HepG2 (cell line): ENCODE data around the gene PSMD5.

Source experiments
- ADNP ChIP-seq: sonication (generic); formaldehyde crosslinking; IDR thresholded peaks from 2 replicates; pipeline ENCODE4 v1.4.0; 2020; ENCODE audit warnings: missing genetic modification reagents
- MXD4 ChIP-seq: IDR thresholded peaks from 2 replicates; pipeline ENCODE4 v1.6.1; 2016; ENCODE audit warnings: mild to moderate bottlenecking, missing biosample characterization, missing genetic modification reagents
- YEATS4 ChIP-seq: sonication (generic); formaldehyde crosslinking; IDR thresholded peaks from 2 replicates; pipeline ENCODE4 v1.4.0; 2020; ENCODE audit warnings: missing genetic modification reagents, borderline replicate concordance
- ZNF224 ChIP-seq: sonication (generic); formaldehyde crosslinking; IDR thresholded peaks from 2 replicates; pipeline ENCODE4 v1.5.0; 2020; ENCODE audit warnings: mild to moderate bottlenecking, missing genetic modification reagents
- TF ChIP-seq, protein P1 (sequence below): sonication (generic); formaldehyde crosslinking; IDR thresholded peaks from 2 replicates; pipeline ENCODE4 v1.4.0; 2020; ENCODE audit warnings: mild to moderate bottlenecking, missing genetic modification reagents

DNA sequence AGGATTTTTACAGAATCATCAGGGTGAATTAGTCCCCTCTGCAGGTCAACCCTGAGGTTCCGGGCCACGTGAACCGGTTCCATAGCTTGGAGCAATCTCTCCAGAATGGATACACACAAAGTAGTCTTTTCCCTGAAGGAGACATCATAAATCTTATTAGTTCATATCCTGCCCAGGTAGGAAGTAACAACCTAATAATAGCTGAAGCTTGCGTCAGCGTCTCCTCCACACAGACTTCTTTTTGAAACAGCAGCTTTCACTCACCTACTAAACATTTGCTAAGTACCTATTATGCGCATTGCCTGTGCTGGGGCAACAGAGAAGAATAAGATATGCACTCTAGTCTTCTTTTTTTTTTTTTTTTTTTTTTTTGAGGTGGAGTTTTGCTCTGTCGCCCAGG lies 9.4 kb downstream of the PSMD5 start:
- TF ChIP-seq ZNF224 (CRISPR knock-in tag): no peak
- TF ChIP-seq ADNP (CRISPR knock-in tag): no peak
- TF ChIP-seq MXD4 (CRISPR knock-in tag): no peak
- TF ChIP-seq, protein P1, sequence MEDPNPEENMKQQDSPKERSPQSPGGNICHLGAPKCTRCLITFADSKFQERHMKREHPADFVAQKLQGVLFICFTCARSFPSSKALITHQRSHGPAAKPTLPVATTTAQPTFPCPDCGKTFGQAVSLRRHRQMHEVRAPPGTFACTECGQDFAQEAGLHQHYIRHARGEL (CRISPR knock-in tag): no peak
- TF ChIP-seq YEATS4 (CRISPR knock-in tag): no peak
